ENCODE results near the gene WNK2.

Gene WNK2

GRCh38 chr9:93185266-93186214, 1.6 kb downstream of the WNK2 start:
- DNase-seq (ENCODE audit: low read depth in 2 of 2) = no peak

- no peak for DNase-seq (ENCODE audit: low read depth in 2 of 2)
Observed at GRCh38 chr9:93186215-93186945, 2.4 kb downstream of the WNK2 start.

- DNase-seq (ENCODE audit: low read depth in 2 of 2) = no peak
Observed at GRCh38 chr9:93187047-93187446, 3.1 kb downstream of the WNK2 start.

- no peak for DNase-seq (ENCODE audit: low read depth in 2 of 2)
Observed at GRCh38 chr9:93187574-93187973, 3.6 kb downstream of the WNK2 start.

GRCh38 chr9:93188426-93189368, 4.8 kb downstream of the WNK2 start:
- DNase-seq (ENCODE audit: low read depth in 2 of 2) = no peak

- no peak for DNase-seq (ENCODE audit: low read depth in 2 of 2)
Observed at GRCh38 chr9:93189369-93190132, 5.6 kb downstream of the WNK2 start.

GRCh38 chr9:93190133-93190525, 6.2 kb downstream of the WNK2 start:
- no peak for DNase-seq (ENCODE audit: low read depth in 2 of 2)

- DNase-seq (ENCODE audit: low read depth in 2 of 2) = no peak
Observed at GRCh38 chr9:93190656-93191353, 6.9 kb downstream of the WNK2 start.

- DNase-seq (ENCODE audit: low read depth in 2 of 2) = no peak
Observed at GRCh38 chr9:93191354-93191660, 7.4 kb downstream of the WNK2 start.

GRCh38 chr9:93192721-93193387, 8.9 kb downstream of the WNK2 start:
- no peak for DNase-seq (ENCODE audit: low read depth in 2 of 2)

- no peak for DNase-seq (ENCODE audit: low read depth in 2 of 2)
Observed at GRCh38 chr9:93193388-93194220, 9.7 kb downstream of the WNK2 start.

GRCh38 chr9:93194221-93194625, 10.3 kb downstream of the WNK2 start:
- DNase-seq (ENCODE audit: low read depth in 2 of 2) = no peak

GRCh38 chr9:93194641-93195040, 10.7 kb downstream of the WNK2 start:
- no peak for DNase-seq (ENCODE audit: low read depth in 2 of 2)

GRCh38 chr9:93196096-93197055, 12.4 kb downstream of the WNK2 start:
- no peak for DNase-seq (ENCODE audit: low read depth in 2 of 2)

GRCh38 chr9:93197670-93198069, 13.7 kb downstream of the WNK2 start:
- DNase-seq (ENCODE audit: low read depth in 2 of 2) = no peak

GRCh38 chr9:93198117-93198837, 14.3 kb downstream of the WNK2 start:
- DNase-seq (ENCODE audit: low read depth in 2 of 2) = no peak

Measured in stimulated activated CD8-positive, alpha-beta memory T cell treated with anti-CD3 and anti-CD28 coated beads, Interleukin-15, amount 100 ng/mL, for 4 hours (primary cell).